H1 (cell line): Measurements from ENCODE around the gene PRSS8.

Experiments
- EZH2 ChIP-seq: fragments of 200-600 bp; sonication (generic); IDR thresholded peaks from 2 replicates; pipeline ENCODE4 v1.7.1; 2012; ENCODE audit warnings: low read depth, mild to moderate bottlenecking, moderate library complexity, low read length, inconsistent platforms; ENCODE audit not compliant: severe bottlenecking
- JUND ChIP-seq: IDR thresholded peaks from 2 replicates; pipeline ENCODE4 v1.6.1; 2011; ENCODE audit warnings: mild to moderate bottlenecking, improper control_type of control experiment, low read length
- POLR2A ChIP-seq, 2 experiments: IDR thresholded peaks; 1 replicate in 1 of 2; 2 replicates in 1 of 2; pipeline ENCODE4 v1.6.1; 2011; ENCODE audit warnings: low read depth in 2 of 2, low read length in 2 of 2, mild to moderate bottlenecking in 2 of 2; ENCODE audit errors: control extremely low read depth in 1 of 2
- POLR2AphosphoS5 ChIP-seq: IDR thresholded peaks from 2 replicates; pipeline ENCODE4 v1.6.1; 2011; ENCODE audit warnings: low read depth, low read length
- TF ChIP-seq, protein P1 (sequence below), 3 experiments: IDR thresholded peaks; 1 replicate in 2 of 3; 2 replicates in 1 of 3; pipeline versions ENCODE4 v1.5.1 to v1.6.1; 2011; ENCODE audit warnings: low read length in 3 of 3, mild to moderate bottlenecking in 3 of 3, inconsistent platforms in 2 of 3, low read depth in 1 of 3, moderate library complexity in 1 of 3; ENCODE audit not compliant: insufficient read depth in 1 of 3; ENCODE audit errors: control extremely low read depth in 1 of 3

DNA sequence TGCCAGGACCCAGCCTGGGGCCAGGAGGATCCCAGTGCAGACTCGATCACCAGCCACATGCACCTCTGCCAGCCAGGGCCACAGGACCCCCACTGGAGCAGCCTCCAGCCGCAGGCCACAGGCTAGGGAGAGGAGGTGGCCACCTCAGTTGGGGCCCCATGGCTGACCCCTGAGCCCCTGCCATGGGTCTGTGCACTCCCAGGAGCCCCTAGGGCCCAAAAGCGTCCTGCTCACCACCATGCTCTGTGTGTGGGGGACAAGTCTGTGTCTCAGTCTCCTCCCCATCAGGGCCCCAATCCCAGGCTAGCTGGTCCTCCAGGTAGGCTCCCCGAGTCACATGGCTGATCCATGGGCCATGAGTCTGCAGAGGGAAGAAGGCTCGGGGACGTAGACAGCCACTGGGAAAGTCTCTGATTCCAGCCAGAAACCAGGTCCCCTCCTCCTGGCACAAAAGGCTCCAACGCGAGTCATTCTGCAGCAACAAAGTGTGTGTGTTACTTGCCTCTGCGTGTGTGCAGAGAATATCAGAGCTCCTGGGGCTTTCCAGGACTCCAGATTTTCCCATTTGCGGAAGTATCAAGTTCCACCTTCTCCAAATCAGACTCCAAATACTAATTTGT lies 6.1 kb upstream of the PRSS8 start:
- TF ChIP-seq POLR2A (IDR thresholded peaks at IDR 0.05; ENCODE audit: control extremely low read depth in 1 of 2, low read depth in 2 of 2, low read length in 2 of 2) = no peak
- TF ChIP-seq, protein P1, sequence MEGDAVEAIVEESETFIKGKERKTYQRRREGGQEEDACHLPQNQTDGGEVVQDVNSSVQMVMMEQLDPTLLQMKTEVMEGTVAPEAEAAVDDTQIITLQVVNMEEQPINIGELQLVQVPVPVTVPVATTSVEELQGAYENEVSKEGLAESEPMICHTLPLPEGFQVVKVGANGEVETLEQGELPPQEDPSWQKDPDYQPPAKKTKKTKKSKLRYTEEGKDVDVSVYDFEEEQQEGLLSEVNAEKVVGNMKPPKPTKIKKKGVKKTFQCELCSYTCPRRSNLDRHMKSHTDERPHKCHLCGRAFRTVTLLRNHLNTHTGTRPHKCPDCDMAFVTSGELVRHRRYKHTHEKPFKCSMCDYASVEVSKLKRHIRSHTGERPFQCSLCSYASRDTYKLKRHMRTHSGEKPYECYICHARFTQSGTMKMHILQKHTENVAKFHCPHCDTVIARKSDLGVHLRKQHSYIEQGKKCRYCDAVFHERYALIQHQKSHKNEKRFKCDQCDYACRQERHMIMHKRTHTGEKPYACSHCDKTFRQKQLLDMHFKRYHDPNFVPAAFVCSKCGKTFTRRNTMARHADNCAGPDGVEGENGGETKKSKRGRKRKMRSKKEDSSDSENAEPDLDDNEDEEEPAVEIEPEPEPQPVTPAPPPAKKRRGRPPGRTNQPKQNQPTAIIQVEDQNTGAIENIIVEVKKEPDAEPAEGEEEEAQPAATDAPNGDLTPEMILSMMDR (IDR thresholded peaks at IDR 0.05; ENCODE audit: control extremely low read depth in 1 of 3, insufficient read depth in 1 of 3, low read depth in 1 of 3, low read length in 3 of 3) = no peak
- TF ChIP-seq JUND = no peak
- TF ChIP-seq EZH2 = no peak
- TF ChIP-seq POLR2AphosphoS5 = no peak
